ENCODE data around the gene CALN1.

DNA sequence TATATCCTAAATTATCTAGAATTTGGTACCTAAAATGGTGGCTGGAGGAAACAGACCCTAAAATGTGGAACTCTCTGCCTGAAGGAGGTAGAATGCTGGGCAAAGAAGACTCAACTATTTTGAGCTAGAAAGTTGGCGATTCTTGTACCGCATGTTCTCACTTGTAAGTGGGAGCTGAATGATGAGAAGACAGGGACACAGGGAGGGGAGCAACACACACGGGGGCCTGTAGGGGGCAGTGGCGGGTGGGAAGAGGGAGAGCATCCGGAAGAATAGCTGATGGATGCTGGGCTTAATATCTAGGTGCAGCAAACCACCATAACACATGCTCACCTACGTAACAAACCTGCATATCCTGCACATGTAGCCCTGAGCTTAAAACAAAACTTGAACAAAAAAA is 250.6 kb downstream of the CALN1 start:
- TF ChIP-seq, protein P1, sequence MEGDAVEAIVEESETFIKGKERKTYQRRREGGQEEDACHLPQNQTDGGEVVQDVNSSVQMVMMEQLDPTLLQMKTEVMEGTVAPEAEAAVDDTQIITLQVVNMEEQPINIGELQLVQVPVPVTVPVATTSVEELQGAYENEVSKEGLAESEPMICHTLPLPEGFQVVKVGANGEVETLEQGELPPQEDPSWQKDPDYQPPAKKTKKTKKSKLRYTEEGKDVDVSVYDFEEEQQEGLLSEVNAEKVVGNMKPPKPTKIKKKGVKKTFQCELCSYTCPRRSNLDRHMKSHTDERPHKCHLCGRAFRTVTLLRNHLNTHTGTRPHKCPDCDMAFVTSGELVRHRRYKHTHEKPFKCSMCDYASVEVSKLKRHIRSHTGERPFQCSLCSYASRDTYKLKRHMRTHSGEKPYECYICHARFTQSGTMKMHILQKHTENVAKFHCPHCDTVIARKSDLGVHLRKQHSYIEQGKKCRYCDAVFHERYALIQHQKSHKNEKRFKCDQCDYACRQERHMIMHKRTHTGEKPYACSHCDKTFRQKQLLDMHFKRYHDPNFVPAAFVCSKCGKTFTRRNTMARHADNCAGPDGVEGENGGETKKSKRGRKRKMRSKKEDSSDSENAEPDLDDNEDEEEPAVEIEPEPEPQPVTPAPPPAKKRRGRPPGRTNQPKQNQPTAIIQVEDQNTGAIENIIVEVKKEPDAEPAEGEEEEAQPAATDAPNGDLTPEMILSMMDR (IDR thresholded peaks at IDR 0.05) = peak; percentile 64
- TF ChIP-seq ZFX (IDR thresholded peaks at IDR 0.05; ENCODE audit: borderline replicate concordance) = no peak

Measured in 22Rv1 (cell line).